ENCODE data around the gene TSPAN4. TPM values are rescaled to one million over a fixed set of nuclear protein-coding genes. Genes with fewer than 3 reads are reported as not detected.

Gene TSPAN4
- total and polyA plus RNA-seq, 9 of the 15 experiments (the other 6 are each of a cell fraction or from before 2014, with no cell fraction given): 0.07 to 31.0 (median 15.7) TPM

DNA sequence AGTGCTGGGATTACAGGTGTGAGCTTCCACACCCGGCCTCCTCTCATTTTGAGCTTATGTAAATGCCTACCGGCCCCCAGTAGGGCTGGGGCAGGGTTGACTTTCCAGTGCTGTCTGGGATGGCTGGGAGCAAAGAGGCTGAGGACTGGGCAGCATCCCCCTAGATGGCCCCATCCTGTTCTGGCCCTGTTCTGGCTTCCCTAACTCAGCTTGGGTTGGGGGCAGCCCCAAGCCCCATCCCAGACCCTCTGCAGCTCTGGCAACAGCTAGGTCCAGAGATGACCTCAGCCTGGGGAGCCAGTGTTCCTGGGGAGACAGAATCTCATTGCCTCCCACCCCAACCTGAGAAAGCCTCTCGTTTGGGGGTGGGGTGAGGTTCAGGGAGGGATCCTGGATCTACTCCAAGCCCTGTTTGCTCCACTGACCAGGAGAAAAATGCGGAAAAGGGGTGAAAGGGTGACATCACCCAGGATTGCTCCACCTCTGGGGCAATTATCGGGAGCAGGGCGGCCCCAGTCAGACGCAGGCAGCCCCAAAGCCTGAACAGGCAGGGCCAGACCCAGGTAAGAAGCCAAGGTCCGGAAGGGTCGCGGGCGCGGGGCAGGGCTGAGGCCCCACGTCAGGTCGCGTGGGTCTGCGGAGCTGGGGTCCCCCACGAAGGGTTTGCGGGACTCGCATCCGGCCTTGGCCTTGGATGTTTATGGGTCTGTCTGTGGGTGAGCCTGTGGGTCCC, 24.1 kb upstream of the TSPAN4 start, which contains the start of gene PNPLA2 (continued):
- TF ChIP-seq, protein P1, sequence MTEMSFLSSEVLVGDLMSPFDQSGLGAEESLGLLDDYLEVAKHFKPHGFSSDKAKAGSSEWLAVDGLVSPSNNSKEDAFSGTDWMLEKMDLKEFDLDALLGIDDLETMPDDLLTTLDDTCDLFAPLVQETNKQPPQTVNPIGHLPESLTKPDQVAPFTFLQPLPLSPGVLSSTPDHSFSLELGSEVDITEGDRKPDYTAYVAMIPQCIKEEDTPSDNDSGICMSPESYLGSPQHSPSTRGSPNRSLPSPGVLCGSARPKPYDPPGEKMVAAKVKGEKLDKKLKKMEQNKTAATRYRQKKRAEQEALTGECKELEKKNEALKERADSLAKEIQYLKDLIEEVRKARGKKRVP (CRISPR knock-in tag; IDR thresholded peaks at IDR 0.05): no peak
- TF ChIP-seq ZNF75A (CRISPR knock-in tag; IDR thresholded peaks at IDR 0.05): no peak
- no peak for TF ChIP-seq SNRNP70 (optimal IDR thresholded peaks at IDR 0.05; ENCODE audit: low read depth, low read length)
- TF ChIP-seq ATF7 (IDR thresholded peaks at IDR 0.05): peak; percentile 70
- TF ChIP-seq, protein P2, sequence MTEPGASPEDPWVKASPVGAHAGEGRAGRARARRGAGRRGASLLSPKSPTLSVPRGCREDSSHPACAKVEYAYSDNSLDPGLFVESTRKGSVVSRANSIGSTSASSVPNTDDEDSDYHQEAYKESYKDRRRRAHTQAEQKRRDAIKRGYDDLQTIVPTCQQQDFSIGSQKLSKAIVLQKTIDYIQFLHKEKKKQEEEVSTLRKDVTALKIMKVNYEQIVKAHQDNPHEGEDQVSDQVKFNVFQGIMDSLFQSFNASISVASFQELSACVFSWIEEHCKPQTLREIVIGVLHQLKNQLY (CRISPR knock-in tag; conservative IDR thresholded peaks at IDR 0.05): no peak
- TF ChIP-seq ZNF239 (CRISPR knock-in tag; IDR thresholded peaks at IDR 0.05): no peak
- no peak for TF ChIP-seq MAFF (IDR thresholded peaks at IDR 0.05; ENCODE audit: low read length)
- TF ChIP-seq FOXM1 (IDR thresholded peaks at IDR 0.05; ENCODE audit: low read depth): no peak
- no peak for TF ChIP-seq FOXM1 (CRISPR knock-in tag; IDR thresholded peaks at IDR 0.05; ENCODE audit: low read depth)
- no peak for TF ChIP-seq ZNF586 (CRISPR knock-in tag; conservative IDR thresholded peaks at IDR 0.05)
- TF ChIP-seq ELF4 (CRISPR knock-in tag; IDR thresholded peaks at IDR 0.05): no peak
- TF ChIP-seq ARID1B (IDR thresholded peaks at IDR 0.05): no peak; the same call in 1 of the 2 replicates
- no peak for TF ChIP-seq ZNF324 (CRISPR knock-in tag; IDR thresholded peaks at IDR 0.05)
- TF ChIP-seq HCFC1 (IDR thresholded peaks at IDR 0.05; ENCODE audit: low read depth, low read length): no peak
- no peak for TF ChIP-seq MECOM (CRISPR knock-in tag; IDR thresholded peaks at IDR 0.05)
- no peak for TF ChIP-seq SMARCE1 (IDR thresholded peaks at IDR 0.05)
- no peak for TF ChIP-seq HDAC1 (IDR thresholded peaks at IDR 0.05)
- no peak for TF ChIP-seq MCM5 (IDR thresholded peaks at IDR 0.05; ENCODE audit: low read depth)
- TF ChIP-seq, protein P3, sequence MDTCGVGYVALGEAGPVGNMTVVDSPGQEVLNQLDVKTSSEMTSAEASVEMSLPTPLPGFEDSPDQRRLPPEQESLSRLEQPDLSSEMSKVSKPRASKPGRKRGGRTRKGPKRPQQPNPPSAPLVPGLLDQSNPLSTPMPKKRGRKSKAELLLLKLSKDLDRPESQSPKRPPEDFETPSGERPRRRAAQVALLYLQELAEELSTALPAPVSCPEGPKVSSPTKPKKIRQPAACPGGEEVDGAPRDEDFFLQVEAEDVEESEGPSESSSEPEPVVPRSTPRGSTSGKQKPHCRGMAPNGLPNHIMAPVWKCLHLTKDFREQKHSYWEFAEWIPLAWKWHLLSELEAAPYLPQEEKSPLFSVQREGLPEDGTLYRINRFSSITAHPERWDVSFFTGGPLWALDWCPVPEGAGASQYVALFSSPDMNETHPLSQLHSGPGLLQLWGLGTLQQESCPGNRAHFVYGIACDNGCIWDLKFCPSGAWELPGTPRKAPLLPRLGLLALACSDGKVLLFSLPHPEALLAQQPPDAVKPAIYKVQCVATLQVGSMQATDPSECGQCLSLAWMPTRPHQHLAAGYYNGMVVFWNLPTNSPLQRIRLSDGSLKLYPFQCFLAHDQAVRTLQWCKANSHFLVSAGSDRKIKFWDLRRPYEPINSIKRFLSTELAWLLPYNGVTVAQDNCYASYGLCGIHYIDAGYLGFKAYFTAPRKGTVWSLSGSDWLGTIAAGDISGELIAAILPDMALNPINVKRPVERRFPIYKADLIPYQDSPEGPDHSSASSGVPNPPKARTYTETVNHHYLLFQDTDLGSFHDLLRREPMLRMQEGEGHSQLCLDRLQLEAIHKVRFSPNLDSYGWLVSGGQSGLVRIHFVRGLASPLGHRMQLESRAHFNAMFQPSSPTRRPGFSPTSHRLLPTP (IDR thresholded peaks at IDR 0.05; ENCODE audit: borderline replicate concordance, extremely low read depth, insufficient read length): no peak
- no peak for TF ChIP-seq POU5F1 (IDR thresholded peaks at IDR 0.05; ENCODE audit: borderline replicate concordance, low read depth, low read length, partially characterized antibody)
- TF ChIP-seq ZC3H8 (IDR thresholded peaks at IDR 0.05): no peak

Data from K562 (cell line).